H1 (cell line): ENCODE measurements around the gene BRMS1. TPM values are rescaled to one million over a fixed set of nuclear protein-coding genes. Genes with fewer than 3 reads are reported as not detected.

Experiments used
- CTCF ChIA-PET: fragments of 300-600 bp; sonication (Branson Sonifier 250); formaldehyde crosslinking; loops from one replicate; lab custom pipeline; 2021; ENCODE audit not compliant: partially characterized antibody; lab: Charles Lee
- POLR2A ChIA-PET: fragments of 300-600 bp; sonication (Branson Sonifier 250); formaldehyde crosslinking; loops from one replicate; lab custom pipeline; 2021; ENCODE audit warnings: inconsistent platforms; ENCODE audit not compliant: partially characterized antibody; lab: Charles Lee
- DNase-seq, 2 experiments: peaks; one replicate each; pipeline versions ENCODE4 v3.0.0 to v3.0.0-alpha.2; 2010 to 2022; ENCODE audit warnings: low spot score in 2 of 2, low read depth in 1 of 2, mixed read lengths in 1 of 2
- FAIRE-seq: peaks from 2 replicates; lab custom pipeline; 2011; peaks lifted over from hg19 to GRCh38; lab: Jason Lieb, UNC
- H2AFZ ChIP-seq: 2 replicates; pipeline ENCODE4 v1.8.1; 2012; ENCODE audit warnings: low read length, inconsistent platforms
- H2AK5ac ChIP-seq: 2 replicates; pipeline ENCODE4 v1.6.1; 2013; ENCODE audit warnings: low read depth, low read length
- H2BK120ac ChIP-seq: replicated peaks from 2 replicates; pipeline ENCODE3; 2013; ENCODE audit warnings: low read depth, low read length, inconsistent platforms
- H2BK12ac ChIP-seq: 2 replicates; pipeline ENCODE4 v1.6.1; 2013; ENCODE audit warnings: low read depth, low read length
- H2BK15ac ChIP-seq: 2 replicates; pipeline ENCODE4 v1.6.1; 2013; ENCODE audit warnings: low read length
- H2BK20ac ChIP-seq: 2 replicates; pipeline ENCODE4 v1.6.1; 2013; ENCODE audit warnings: low read length
- H2BK5ac ChIP-seq: 2 replicates; pipeline ENCODE4 v1.6.1; 2013; ENCODE audit warnings: low read depth, low read length
- H3K14ac ChIP-seq: 2 replicates; pipeline ENCODE4 v1.6.1; 2013; ENCODE audit warnings: inconsistent platforms; ENCODE audit not compliant: insufficient read length
- H3K18ac ChIP-seq: 2 replicates; pipeline ENCODE4 v1.6.1; 2013; ENCODE audit warnings: low read length; ENCODE audit errors: extremely low read depth
- H3K23ac ChIP-seq: 2 replicates; pipeline ENCODE4 v1.6.1; 2013; ENCODE audit warnings: inconsistent platforms; ENCODE audit not compliant: insufficient read length
- H3K23me2 ChIP-seq: 2 replicates; pipeline ENCODE4 v1.6.1; 2013; ENCODE audit warnings: low read depth, low read length
- H3K27ac ChIP-seq: 2 replicates; pipeline ENCODE4 v1.6.1; 2011; ENCODE audit warnings: low read depth, low read length, inconsistent platforms
- H3K27me3 ChIP-seq, 4 experiments: replicated peaks in 1 of 4; 1 replicate in 1 of 4; 2 replicates in 3 of 4; pipeline versions ENCODE4 v1.6.1 to v1.8.1; 2011 to 2013; ENCODE audit warnings: low read length in 3 of 4, mild to moderate bottlenecking in 3 of 4, inconsistent platforms in 2 of 4, mixed read lengths in 2 of 4, moderate library complexity in 1 of 4; ENCODE audit not compliant: control insufficient read depth in 3 of 4, insufficient read depth in 3 of 4; ENCODE audit errors: extremely low read depth in 1 of 4
- H3K36me3 ChIP-seq, 4 experiments: 2 replicates each; pipeline versions ENCODE4 v1.6.1 to v1.8.1; 2011 to 2013; ENCODE audit warnings: mild to moderate bottlenecking in 4 of 4, low read length in 3 of 4, moderate library complexity in 2 of 4, control low read depth in 1 of 4, inconsistent platforms in 1 of 4; ENCODE audit not compliant: insufficient read depth in 4 of 4, control insufficient read depth in 2 of 4
- H3K4ac ChIP-seq: replicated peaks from 2 replicates; pipeline ENCODE3; 2013; ENCODE audit warnings: low read length, low read depth, mixed read lengths, inconsistent platforms; ENCODE audit not compliant: insufficient read length
- H3K4me1 ChIP-seq, 4 experiments: replicated peaks in 1 of 4; 1 replicate in 1 of 4; 2 replicates in 3 of 4; pipeline versions ENCODE4 v1.6.1 to v1.8.1; 2011 to 2013; ENCODE audit warnings: low read length in 3 of 4, inconsistent platforms in 2 of 4, mixed read lengths in 1 of 4; ENCODE audit not compliant: insufficient read depth in 4 of 4, control insufficient read depth in 3 of 4
- H3K4me2 ChIP-seq, 2 experiments: 2 replicates each; pipeline versions ENCODE4 v1.6.1 to v1.8.1; 2011 to 2013; ENCODE audit warnings: low read depth in 2 of 2, low read length in 2 of 2, control low read depth in 1 of 2, inconsistent platforms in 1 of 2, mild to moderate bottlenecking in 1 of 2; ENCODE audit not compliant: insufficient read depth in 1 of 2
- H3K4me3 ChIP-seq, 4 experiments: fragments of 200-600, 300-600 bp in 1 of 4; sonication (generic), shearing (Covaris generic), sonication (Bioruptor Twin) in 1 of 4; 2 replicates each; pipeline versions ENCODE4 v1.5.1 to v1.8.1; 2011 to 2016; ENCODE audit warnings: low read length in 4 of 4, low read depth in 3 of 4, control low read depth in 2 of 4, inconsistent platforms in 2 of 4, mild to moderate bottlenecking in 2 of 4, mixed read lengths in 1 of 4, moderate library complexity in 1 of 4; ENCODE audit not compliant: insufficient read depth in 2 of 4; ENCODE audit errors: extremely low read depth in 1 of 4
- H3K56ac ChIP-seq: replicated peaks from 2 replicates; pipeline ENCODE3; 2013; ENCODE audit warnings: low read depth, mild to moderate bottlenecking, mixed read lengths, low read length, inconsistent platforms; ENCODE audit not compliant: insufficient read length
- H3K79me1 ChIP-seq: 2 replicates; pipeline ENCODE4 v1.6.1; 2013; ENCODE audit warnings: low read depth, low read length, control low read depth
- H3K79me2 ChIP-seq, 2 experiments: 2 replicates each; pipeline versions ENCODE4 v1.6.1 to v1.8.1; 2012 to 2013; ENCODE audit warnings: low read length in 2 of 2, mild to moderate bottlenecking in 2 of 2, inconsistent platforms in 1 of 2; ENCODE audit not compliant: insufficient read depth in 2 of 2, control insufficient read depth in 1 of 2
- H3K9ac ChIP-seq, 4 experiments: replicated peaks in 1 of 4; 1 replicate in 1 of 4; 2 replicates in 3 of 4; pipeline versions ENCODE4 v1.6.1 to v1.8.1; 2011 to 2013; ENCODE audit warnings: low read depth in 3 of 4, low read length in 3 of 4, control low read depth in 2 of 4, mild to moderate bottlenecking in 2 of 4, moderate library complexity in 2 of 4, inconsistent platforms in 1 of 4; ENCODE audit errors: extremely low read depth in 1 of 4
- H3K9me3 ChIP-seq, 2 experiments: 2 replicates each; pipeline versions ENCODE4 v1.6.1 to v1.8.1; 2012 to 2013; ENCODE audit warnings: mild to moderate bottlenecking in 2 of 2, moderate library complexity in 2 of 2, control low read depth in 1 of 2, inconsistent platforms in 1 of 2, low read depth in 1 of 2, low read length in 1 of 2, mixed read lengths in 1 of 2; ENCODE audit not compliant: insufficient read depth in 2 of 2
- H4K20me1 ChIP-seq, 2 experiments: replicated peaks in 1 of 2; 2 replicates each; pipeline versions ENCODE3 to v1.8.1; 2011 to 2013; ENCODE audit warnings: inconsistent platforms in 2 of 2, low read length in 2 of 2, mild to moderate bottlenecking in 1 of 2; ENCODE audit not compliant: insufficient read depth in 2 of 2, control insufficient read depth in 1 of 2
- H4K5ac ChIP-seq: 2 replicates; pipeline ENCODE4 v1.6.1; 2013; ENCODE audit warnings: low read length, low read depth, mixed read lengths, inconsistent platforms; ENCODE audit not compliant: insufficient read length
- H4K8ac ChIP-seq: 2 replicates; pipeline ENCODE4 v1.8.0; 2013; ENCODE audit warnings: mild to moderate bottlenecking, moderate library complexity, low read length, inconsistent platforms; ENCODE audit not compliant: insufficient read depth; ENCODE audit errors: extremely low read depth
- H4K91ac ChIP-seq: replicated peaks from 2 replicates; pipeline ENCODE3; 2013; ENCODE audit warnings: low read length, mixed read lengths, inconsistent platforms; ENCODE audit not compliant: insufficient read length
- CTBP2 ChIP-seq: IDR thresholded peaks from 2 replicates; pipeline ENCODE4 v1.7.0; 2011; ENCODE audit warnings: borderline replicate concordance, mild to moderate bottlenecking, moderate library complexity, mixed read lengths, low read length; ENCODE audit not compliant: insufficient read depth, insufficient read length
- GABPA ChIP-seq: IDR thresholded peaks from 2 replicates; pipeline ENCODE4 v1.6.1; 2011; ENCODE audit warnings: mild to moderate bottlenecking, low read length, moderate library complexity, borderline replicate concordance; ENCODE audit not compliant: insufficient read depth
- SIN3A ChIP-seq, 2 experiments: IDR thresholded peaks in 1 of 2; conservative IDR thresholded peaks in 1 of 2; 2 replicates each; pipeline ENCODE4 v1.6.1; 2011 to 2012; ENCODE audit warnings: low read length in 2 of 2, improper control_type of control experiment in 1 of 2, low read depth in 1 of 2, mild to moderate bottlenecking in 1 of 2
- SP1 ChIP-seq: IDR thresholded peaks from 2 replicates; pipeline ENCODE4 v1.6.1; 2011; ENCODE audit warnings: low read depth, low read length
- WGBS, 2 experiments: shearing (Covaris generic) in 1 of 2; methylation state at CpG; one replicate each; pipeline versions ENCODE4 v1.1.6 to v1.1.7; 2013 to 2015; ENCODE audit warnings: low lambda C conversion rate in 2 of 2, mixed read lengths in 2 of 2, inconsistent platforms in 1 of 2, low coverage in 1 of 2, missing lambda C conversion rate in 1 of 2; ENCODE audit not compliant: insufficient replicate concordance in 2 of 2, insufficient coverage in 1 of 2, insufficient read length in 1 of 2; ENCODE audit errors: extremely low coverage in 1 of 2, missing lambda C conversion rate in 1 of 2; 5-methylcytosine and 5-hydroxymethylcytosine counted together
- polyA plus RNA-seq, 7 experiments: library from polyadenylated mRNA; depleted of rRNA in 3 of 7; stranded (reverse) in 5 of 7; unstranded in 2 of 7; fragments of >200 nt in 5 of 7; fragments of 200-250 nt in 2 of 7; gene quantifications; 1 replicate in 5 of 7; 2 replicates in 1 of 7; 4 replicates in 1 of 7; pipeline versions ENCODE4 v1.2.1 to v1.2.3, GENCODE V29; 2011 to 2013; ENCODE audit warnings: missing spikeins in 2 of 7, mixed read lengths in 2 of 7
- total RNA-seq: library from RNA; stranded (reverse); fragmentation: NEBNext Ultra II Directional; extraction: Animal tissue kit (Norgen Biotek cat#: 25700); gene quantifications from 2 replicates; pipeline ENCODE4 v1.2.1, GENCODE V29; 2021

Gene BRMS1
- total and polyA plus RNA-seq, 2 of the 8 experiments (the other 6 are each of a cell fraction or from before 2014, with no cell fraction given) = 39.2 to 46.1 TPM

DNA sequence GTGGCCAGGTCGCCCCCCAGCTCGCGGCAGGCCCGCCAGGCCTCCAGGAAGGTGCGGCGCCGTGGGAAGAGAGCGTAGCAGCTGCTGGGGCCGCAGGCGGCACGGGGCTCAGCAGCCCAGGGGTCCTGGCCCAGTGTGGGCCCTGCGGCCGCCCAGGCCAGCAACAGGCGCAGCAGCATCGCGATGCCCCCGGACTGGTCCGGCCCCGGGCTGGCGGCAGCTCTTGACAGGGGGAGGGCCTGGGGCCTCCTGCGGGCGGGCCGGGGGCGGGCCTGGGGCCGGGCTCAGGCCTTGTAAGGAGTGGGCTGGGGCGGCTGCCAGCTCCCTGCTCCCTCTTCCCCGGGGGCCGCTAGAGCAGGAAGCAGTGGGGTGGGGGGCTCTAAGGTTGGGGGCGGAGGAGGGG lies 28.1 kb downstream of the BRMS1 start, which contains the start of gene CD248:
Gene CD248 (minus strand): TSS at position 196 of the 403 bp plus-strand sequence. CDS start 17 bp downstream, at position 179.
- H2BK15ac ChIP-seq = peak within 1 kb of the TSS; percentile 92
- peak within 1 kb of the TSS; percentile 7 for H3K56ac ChIP-seq
- no peak within 1 kb of the TSS for H2AFZ ChIP-seq
- 37% methylated on average over 12 of the region's 29 CpGs; no CpG with 5 or more reads in 1 of the 2 experiments for WGBS, 2 experiments
- peak within 1 kb of the TSS; percentile 32; the same call in 1 of the 2 replicates for H3K27ac ChIP-seq
- H2BK20ac ChIP-seq = peak within 1 kb of the TSS; percentile 93
- no peaks in the 10 kb centered on the region for H3K9me3 ChIP-seq
- peak within 1 kb of the TSS; percentile 90; the same call in 1 of the 2 replicates for H2AK5ac ChIP-seq
- peak within 1 kb of the TSS; percentile 78 for H2BK120ac ChIP-seq
- H4K20me1 ChIP-seq = no peaks in the 10 kb centered on the region
- CTCF ChIA-PET = interaction anchor here (0.7 to 11.7 kb wide), 9 partner anchors 10 to 105 kb away, joined by 3 to 242 read pairs (median 5); partner anchors contain the start of gene RIN1
- peaks cover 9 to 28% (median 20%) of the 10 kb centered on the region in 4 experiments for H3K4me1 ChIP-seq
- peak within 1 kb of the TSS; percentile 78 for H3K18ac ChIP-seq
- H3K14ac ChIP-seq = no peak within 1 kb of the TSS
- DNase-seq = no peak
- H3K36me3 ChIP-seq = no peaks in the 10 kb centered on the region
- peak within 1 kb of the TSS; percentile 49 to 69 for H3K4me2 ChIP-seq
- POLR2A ChIA-PET = interaction anchor here (0.8 to 3.5 kb wide), 12 partner anchors 10 to 122 kb away, joined by 3 to 19 read pairs (median 6); partner anchors contain the start of genes BRMS1, MRPL11, RIN1 and YIF1A
- no peak for FAIRE-seq
- H4K8ac ChIP-seq = peak within 1 kb of the TSS; percentile 71
- H4K91ac ChIP-seq = peak within 1 kb of the TSS; percentile 98
- TF ChIP-seq SIN3A (conservative IDR thresholded peaks at IDR 0.05 in 1 of 2, IDR thresholded peaks at IDR 0.05 in 1 of 2; ENCODE audit: low read depth in 1 of 2, low read length in 2 of 2) (no peak), GABPA (0 out of 2 replicates have a peak, but pooled peaks have one; percentile 22), SP1 (no peak), CTBP2 (peak; percentile 40)
- H3K23me2 ChIP-seq = peaks cover 9% of the 10 kb centered on the region
- H3K23ac ChIP-seq = no peak within 1 kb of the TSS
- H3K9ac ChIP-seq = peak within 1 kb of the TSS in 2 of 4 experiments; percentile 22 to 39; a peak in 3 of 7 replicates
- peak within 1 kb of the TSS; percentile 98 for H2BK12ac ChIP-seq
- peaks cover 0 to 5% (median 0%) of the 10 kb centered on the region in 4 experiments; a peak in 3 of 7 replicates for H3K27me3 ChIP-seq
- peak within 1 kb of the TSS; percentile 85 for H2BK5ac ChIP-seq
- H4K5ac ChIP-seq = peak within 1 kb of the TSS; percentile 5
- H3K79me2 ChIP-seq = no peaks in the 10 kb centered on the region
- H3K79me1 ChIP-seq = no peaks in the 10 kb centered on the region
- H3K4me3 ChIP-seq = peak within 1 kb of the TSS in 1 of 4 experiments; percentile 40; a peak in 1 of 8 replicates
- peak within 1 kb of the TSS; percentile 95 for H3K4ac ChIP-seq
